ENCODE data around the gene AFAP1.

GRCh38 chr4:7822137-7822505, 117.5 kb downstream of the AFAP1 start:
- no peak for TF ChIP-seq CTCF (conservative IDR thresholded peaks at IDR 0.05; ENCODE audit: low read length)
- TF ChIP-seq EZH2phosphoT487 (IDR thresholded peaks at IDR 0.05; ENCODE audit: borderline replicate concordance), result no peak

Data from Loucy (cell line).